Esophagus muscularis mucosa (tissue), 3 donors: ENCODE data around the gene C1orf185.

ENCODE experiments used
- POLR2A ChIP-seq: fragments of 450-650 bp; IDR thresholded peaks from one replicate; pipeline ENCODE4 v1.6.1; 2017; ENCODE audit warnings: antibody characterized with exemption, moderate library complexity, mild to moderate bottlenecking, low read depth
- TF ChIP-seq, protein P1 (sequence below), 3 experiments: fragments of 200-600 bp in 2 of 3; fragments of 450-650 bp in 1 of 3; sonication (generic) in 2 of 3; IDR thresholded peaks; one replicate each; pipeline ENCODE4 v1.5.1; 2017 to 2019; ENCODE audit warnings: antibody characterized with exemption in 3 of 3, mild to moderate bottlenecking in 2 of 3, moderate library complexity in 1 of 3

DNA sequence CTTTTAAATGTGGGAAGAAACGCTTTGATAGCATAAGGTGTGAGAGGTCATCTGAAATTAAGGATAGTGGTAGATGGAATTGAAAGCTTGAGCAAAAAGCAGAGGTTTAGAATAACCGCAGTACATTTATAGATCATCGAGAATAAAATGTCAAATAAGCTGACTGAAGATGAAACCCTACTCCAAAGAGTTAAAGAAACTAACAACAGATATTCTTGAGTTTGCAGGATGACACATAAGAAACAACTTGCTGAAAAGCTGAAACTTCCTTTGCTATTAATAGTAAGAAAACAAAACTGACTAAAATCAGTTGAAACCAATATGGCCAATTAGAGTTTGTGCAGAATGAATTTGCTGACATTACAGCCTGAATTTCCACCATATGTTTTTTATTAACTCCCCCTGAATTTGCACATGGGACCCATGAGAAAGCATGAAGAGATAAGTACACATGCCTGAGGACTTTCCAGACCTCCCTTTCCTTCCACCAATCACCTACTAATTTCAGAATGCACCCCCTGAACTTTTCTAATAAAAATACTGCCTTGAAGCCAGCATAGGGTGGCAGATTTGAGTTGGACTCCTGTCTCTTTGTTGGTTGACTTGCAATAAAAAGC is 1.7 kb upstream of the C1orf185 start:
- TF ChIP-seq, protein P1, sequence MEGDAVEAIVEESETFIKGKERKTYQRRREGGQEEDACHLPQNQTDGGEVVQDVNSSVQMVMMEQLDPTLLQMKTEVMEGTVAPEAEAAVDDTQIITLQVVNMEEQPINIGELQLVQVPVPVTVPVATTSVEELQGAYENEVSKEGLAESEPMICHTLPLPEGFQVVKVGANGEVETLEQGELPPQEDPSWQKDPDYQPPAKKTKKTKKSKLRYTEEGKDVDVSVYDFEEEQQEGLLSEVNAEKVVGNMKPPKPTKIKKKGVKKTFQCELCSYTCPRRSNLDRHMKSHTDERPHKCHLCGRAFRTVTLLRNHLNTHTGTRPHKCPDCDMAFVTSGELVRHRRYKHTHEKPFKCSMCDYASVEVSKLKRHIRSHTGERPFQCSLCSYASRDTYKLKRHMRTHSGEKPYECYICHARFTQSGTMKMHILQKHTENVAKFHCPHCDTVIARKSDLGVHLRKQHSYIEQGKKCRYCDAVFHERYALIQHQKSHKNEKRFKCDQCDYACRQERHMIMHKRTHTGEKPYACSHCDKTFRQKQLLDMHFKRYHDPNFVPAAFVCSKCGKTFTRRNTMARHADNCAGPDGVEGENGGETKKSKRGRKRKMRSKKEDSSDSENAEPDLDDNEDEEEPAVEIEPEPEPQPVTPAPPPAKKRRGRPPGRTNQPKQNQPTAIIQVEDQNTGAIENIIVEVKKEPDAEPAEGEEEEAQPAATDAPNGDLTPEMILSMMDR (IDR thresholded peaks at IDR 0.05), result no peak
- no peak for TF ChIP-seq POLR2A
